ENCODE results near the gene ITPR2.

DNA sequence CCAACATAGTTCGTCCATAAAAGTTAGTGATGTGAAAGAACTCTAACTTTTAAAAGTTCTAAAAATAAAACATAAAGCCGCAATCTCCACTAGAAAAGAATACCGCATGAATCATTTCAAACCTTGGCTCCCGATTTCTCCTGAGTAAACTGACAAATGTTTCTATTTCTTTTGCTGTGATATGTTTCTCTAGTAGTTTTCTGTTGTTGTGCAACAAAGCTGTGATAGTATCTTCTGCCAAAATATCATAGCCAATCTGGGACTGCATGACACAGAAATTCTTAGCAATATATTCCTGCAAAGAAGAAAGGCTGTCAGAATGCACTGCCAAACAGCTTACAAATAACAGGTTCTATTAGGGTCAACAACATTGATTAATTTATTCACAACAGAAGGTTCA, 174.0 kb downstream of the ITPR2 start:
- no peak for TF ChIP-seq ZNF384 (IDR thresholded peaks at IDR 0.05)
- no peak for TF ChIP-seq FOXM1 (IDR thresholded peaks at IDR 0.05; ENCODE audit: borderline replicate concordance)
- TF ChIP-seq SUZ12 (IDR thresholded peaks at IDR 0.05): no peak
- TF ChIP-seq TARDBP (IDR thresholded peaks at IDR 0.05): no peak
- no peak for TF ChIP-seq SP1 (IDR thresholded peaks at IDR 0.05)
- no peak for TF ChIP-seq CTBP1 (IDR thresholded peaks at IDR 0.05; ENCODE audit: borderline replicate concordance)
- no peak for TF ChIP-seq ELF4 (IDR thresholded peaks at IDR 0.05)
- TF ChIP-seq HDGF (IDR thresholded peaks at IDR 0.05; ENCODE audit: borderline replicate concordance): no peak
- TF ChIP-seq FOXK2 (IDR thresholded peaks at IDR 0.05): no peak
- TF ChIP-seq ARNT (IDR thresholded peaks at IDR 0.05): no peak
- TF ChIP-seq, protein P1, sequence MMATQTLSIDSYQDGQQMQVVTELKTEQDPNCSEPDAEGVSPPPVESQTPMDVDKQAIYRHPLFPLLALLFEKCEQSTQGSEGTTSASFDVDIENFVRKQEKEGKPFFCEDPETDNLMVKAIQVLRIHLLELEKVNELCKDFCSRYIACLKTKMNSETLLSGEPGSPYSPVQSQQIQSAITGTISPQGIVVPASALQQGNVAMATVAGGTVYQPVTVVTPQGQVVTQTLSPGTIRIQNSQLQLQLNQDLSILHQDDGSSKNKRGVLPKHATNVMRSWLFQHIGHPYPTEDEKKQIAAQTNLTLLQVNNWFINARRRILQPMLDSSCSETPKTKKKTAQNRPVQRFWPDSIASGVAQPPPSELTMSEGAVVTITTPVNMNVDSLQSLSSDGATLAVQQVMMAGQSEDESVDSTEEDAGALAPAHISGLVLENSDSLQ (IDR thresholded peaks at IDR 0.05): no peak
- TF ChIP-seq LEF1 (IDR thresholded peaks at IDR 0.05; ENCODE audit: borderline replicate concordance): no peak
- TF ChIP-seq FOXA1 (IDR thresholded peaks at IDR 0.05): no peak
- no peak for TF ChIP-seq NFRKB (IDR thresholded peaks at IDR 0.05)
